ENCODE data around the gene TNFAIP2. TPM values are rescaled to one million over a fixed set of nuclear protein-coding genes. Genes with fewer than 3 reads are reported as not detected.

The TNFAIP2 gene
- total and polyA plus RNA-seq, 2 experiments from 2014 or later: 0.32 to 1.2 TPM

DNA sequence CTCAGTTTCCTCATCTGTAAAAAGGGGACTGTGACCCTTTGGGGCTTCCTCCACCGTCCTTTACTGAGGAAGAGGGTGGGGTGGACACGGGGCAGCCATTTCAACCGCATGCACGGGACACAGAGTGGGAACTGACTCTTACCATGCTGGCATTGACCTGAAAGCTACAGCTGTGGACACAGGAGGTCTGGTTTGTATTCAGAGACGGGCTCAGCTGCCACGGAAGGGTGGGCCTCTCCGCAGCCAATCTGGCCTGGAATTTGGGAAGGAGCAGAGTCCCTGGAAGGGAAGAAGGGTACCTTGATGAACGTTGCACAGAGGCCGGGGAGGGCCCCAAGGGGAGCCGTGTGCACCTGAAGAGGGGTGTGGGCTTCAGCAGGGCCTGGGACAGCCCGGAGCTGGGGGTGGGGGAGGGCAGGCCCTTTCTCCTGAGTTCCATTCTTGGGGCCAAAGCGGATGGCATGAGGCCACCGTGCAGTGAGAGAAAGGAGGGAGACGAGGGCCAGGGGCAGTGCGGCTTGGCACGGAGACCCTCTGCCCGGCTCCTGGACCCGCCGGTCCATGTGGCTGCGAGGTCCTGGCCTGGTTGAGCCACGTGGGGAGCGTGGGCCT is 14.5 kb downstream of the TNFAIP2 start:
- peak in 1 of 2 donors; percentile 51 for DNase-seq (ENCODE audit: low read depth in 1 of 2, low spot score in 1 of 2)

GRCh38 chr14:103138301-103139131 is 15.3 kb downstream of the TNFAIP2 start:
- TF ChIP-seq, protein P1, sequence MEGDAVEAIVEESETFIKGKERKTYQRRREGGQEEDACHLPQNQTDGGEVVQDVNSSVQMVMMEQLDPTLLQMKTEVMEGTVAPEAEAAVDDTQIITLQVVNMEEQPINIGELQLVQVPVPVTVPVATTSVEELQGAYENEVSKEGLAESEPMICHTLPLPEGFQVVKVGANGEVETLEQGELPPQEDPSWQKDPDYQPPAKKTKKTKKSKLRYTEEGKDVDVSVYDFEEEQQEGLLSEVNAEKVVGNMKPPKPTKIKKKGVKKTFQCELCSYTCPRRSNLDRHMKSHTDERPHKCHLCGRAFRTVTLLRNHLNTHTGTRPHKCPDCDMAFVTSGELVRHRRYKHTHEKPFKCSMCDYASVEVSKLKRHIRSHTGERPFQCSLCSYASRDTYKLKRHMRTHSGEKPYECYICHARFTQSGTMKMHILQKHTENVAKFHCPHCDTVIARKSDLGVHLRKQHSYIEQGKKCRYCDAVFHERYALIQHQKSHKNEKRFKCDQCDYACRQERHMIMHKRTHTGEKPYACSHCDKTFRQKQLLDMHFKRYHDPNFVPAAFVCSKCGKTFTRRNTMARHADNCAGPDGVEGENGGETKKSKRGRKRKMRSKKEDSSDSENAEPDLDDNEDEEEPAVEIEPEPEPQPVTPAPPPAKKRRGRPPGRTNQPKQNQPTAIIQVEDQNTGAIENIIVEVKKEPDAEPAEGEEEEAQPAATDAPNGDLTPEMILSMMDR (IDR thresholded peaks at IDR 0.05; ENCODE audit: low read depth, low read length): no peak
- H3K27ac ChIP-seq: no peak overlapping the region
- H3K4me1 ChIP-seq (ENCODE audit: low read depth): peaks cover 19% of the 10 kb centered on the region
- no peaks in the 10 kb centered on the region for H3K36me3 ChIP-seq
- no peak for DNase-seq (ENCODE audit: low read depth in 1 of 2, low spot score in 1 of 2)
- no peaks in the 10 kb centered on the region for H3K9me3 ChIP-seq (ENCODE audit: low read depth)
- H3K27me3 ChIP-seq: no peaks in the 10 kb centered on the region
- no peak overlapping the region for H3K4me3 ChIP-seq

More for the DNA sequence above, 14.5 kb downstream of the TNFAIP2 start:
- Histone ChIP-seq H3K4me1 (ENCODE audit: low read depth) (peaks cover 19% of the 10 kb centered on the region), H3K4me3 (no peak overlapping the region), H3K36me3 (no peaks in the 10 kb centered on the region), H3K27ac (no peak overlapping the region), H3K9me3 (ENCODE audit: low read depth) (no peaks in the 10 kb centered on the region), H3K27me3 (no peaks in the 10 kb centered on the region)
- TF ChIP-seq, protein P1 (IDR thresholded peaks at IDR 0.05; ENCODE audit: low read depth, low read length): no peak

GRCh38 chr14:103139132-103140025 is 16.1 kb downstream of the TNFAIP2 start:
- Histone ChIP-seq H3K4me3 (no peak overlapping the region), H3K27me3 (no peaks in the 10 kb centered on the region), H3K36me3 (no peaks in the 10 kb centered on the region), H3K27ac (no peak overlapping the region), H3K4me1 (ENCODE audit: low read depth) (peaks cover 19% of the 10 kb centered on the region), H3K9me3 (ENCODE audit: low read depth) (no peaks in the 10 kb centered on the region)
- DNase-seq (ENCODE audit: low read depth in 1 of 2, low spot score in 1 of 2): no peak
- TF ChIP-seq, protein P1 (IDR thresholded peaks at IDR 0.05; ENCODE audit: low read depth, low read length): no peak

DNA sequence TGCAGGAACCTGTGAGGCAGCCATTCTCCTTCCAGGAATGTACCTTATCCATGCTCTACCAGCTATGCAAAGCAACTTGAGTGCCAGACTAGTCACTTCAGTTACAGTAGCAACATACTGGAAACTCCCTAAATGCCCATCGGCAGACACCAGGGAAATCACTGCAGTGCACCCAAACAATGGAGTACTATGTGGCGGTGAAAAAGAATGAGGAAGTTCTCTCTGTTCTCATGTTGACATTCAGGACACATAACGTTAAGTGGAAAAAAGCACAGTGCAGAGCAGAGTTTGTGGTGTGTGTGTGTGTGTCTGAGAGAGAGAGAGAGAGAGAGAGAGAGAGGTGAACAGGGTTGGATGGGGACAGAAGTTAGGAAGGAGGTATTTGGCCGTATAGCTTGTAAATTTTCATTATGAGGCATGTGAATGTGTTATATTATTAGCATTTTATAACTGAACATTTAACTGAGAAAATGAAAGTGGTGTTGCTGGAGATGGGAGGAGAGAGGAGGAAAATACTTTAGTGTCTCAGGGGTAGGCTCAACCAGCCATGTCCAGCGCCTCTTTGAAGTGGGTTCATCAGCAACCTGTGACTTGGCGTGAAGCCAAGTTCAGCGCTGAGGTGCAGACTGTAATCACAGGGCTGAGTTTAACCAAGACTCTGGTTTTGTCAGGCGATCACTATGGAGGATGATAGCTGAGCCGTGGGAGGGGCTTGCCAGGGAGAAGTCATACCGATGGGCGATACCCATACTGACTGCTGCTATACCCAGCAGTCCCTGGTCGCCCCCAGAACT is 17.3 kb downstream of the TNFAIP2 start:
- TF ChIP-seq, protein P1 (IDR thresholded peaks at IDR 0.05; ENCODE audit: low read depth, low read length): no peak
- Histone ChIP-seq H3K27ac (no peak overlapping the region), H3K36me3 (no peaks in the 10 kb centered on the region), H3K27me3 (no peaks in the 10 kb centered on the region), H3K4me1 (ENCODE audit: low read depth) (peaks cover 19% of the 10 kb centered on the region), H3K4me3 (no peak overlapping the region), H3K9me3 (ENCODE audit: low read depth) (no peaks in the 10 kb centered on the region)
- no peak for DNase-seq (ENCODE audit: low read depth in 1 of 2, low spot score in 1 of 2)
